HepG2 (cell line): ENCODE results near the gene WDR59. TPM values are rescaled to one million over a fixed set of nuclear protein-coding genes. Genes with fewer than 3 reads are reported as not detected.
A peak's percentile ranks its signal among the peaks of the same experiment; 100 is the strongest.

ENCODE experiments used
- ATF1 ChIP-seq: IDR thresholded peaks from 2 replicates; pipeline ENCODE4 v1.6.1; 2016; ENCODE audit warnings: mild to moderate bottlenecking, control low read depth
- DMAP1 ChIP-seq: IDR thresholded peaks from 2 replicates; pipeline ENCODE4 v1.6.1; 2016
- ELF3 ChIP-seq: IDR thresholded peaks from 2 replicates; pipeline ENCODE4 v1.6.1; 2016; ENCODE audit warnings: missing genetic modification reagents, missing compliant biosample characterization
- GATAD2A ChIP-seq: IDR thresholded peaks from 2 replicates; pipeline ENCODE4 v1.6.1; 2016
- HES4 ChIP-seq: sonication (generic); formaldehyde crosslinking; IDR thresholded peaks from 2 replicates; pipeline ENCODE4 v1.9.0; 2021; ENCODE audit warnings: mild to moderate bottlenecking, missing genetic modification reagents, borderline replicate concordance
- MED8 ChIP-seq: sonication (generic); formaldehyde crosslinking; IDR thresholded peaks from 2 replicates; pipeline ENCODE4 v1.8.1; 2023; ENCODE audit warnings: mild to moderate bottlenecking, missing genetic modification reagents; ENCODE audit not compliant: insufficient replicate concordance
- PHF5A ChIP-seq: IDR thresholded peaks from one replicate; pipeline ENCODE4 v1.6.1; 2018; ENCODE audit warnings: low read depth, missing genetic modification reagents; ENCODE audit not compliant: unreplicated experiment
- POLR2AphosphoS5 ChIP-seq: IDR thresholded peaks from 2 replicates; pipeline ENCODE4 v1.6.1; 2012; ENCODE audit warnings: low read depth, low read length
- RNF2 ChIP-seq: fragments of 450-650 bp; conservative IDR thresholded peaks from 2 replicates; pipeline ENCODE4 v1.6.1; 2016; ENCODE audit warnings: low read depth
- SALL1 ChIP-seq: sonication (generic); formaldehyde crosslinking; IDR thresholded peaks from 2 replicates; pipeline ENCODE4 v1.8.0; 2022; ENCODE audit warnings: mild to moderate bottlenecking, missing genetic modification reagents
- SIX1 ChIP-seq: sonication (generic); formaldehyde crosslinking; IDR thresholded peaks from 2 replicates; pipeline ENCODE4 v1.4.0; 2020; ENCODE audit warnings: missing genetic modification reagents, borderline replicate concordance
- SMAD9 ChIP-seq: sonication (generic); formaldehyde crosslinking; IDR thresholded peaks from 2 replicates; pipeline ENCODE4 v1.5.1; 2020; ENCODE audit warnings: mild to moderate bottlenecking, missing genetic modification reagents
- TBX3 ChIP-seq: fragments of 450-650 bp; IDR thresholded peaks from 2 replicates; pipeline ENCODE4 v1.6.1; 2017; ENCODE audit warnings: antibody characterized with exemption, mild to moderate bottlenecking, inconsistent platforms, borderline replicate concordance
- ZNF101 ChIP-seq: sonication (generic); formaldehyde crosslinking; IDR thresholded peaks from 2 replicates; pipeline ENCODE4 v1.4.0; 2020; ENCODE audit warnings: mild to moderate bottlenecking, low read depth, missing genetic modification reagents, borderline replicate concordance
- ZNF292 ChIP-seq: sonication (generic); formaldehyde crosslinking; IDR thresholded peaks from 2 replicates; pipeline ENCODE4 v1.8.1; 2022; ENCODE audit warnings: mild to moderate bottlenecking, low read depth, missing genetic modification reagents, borderline replicate concordance
- ZNF350 ChIP-seq: sonication (generic); formaldehyde crosslinking; IDR thresholded peaks from 2 replicates; pipeline ENCODE4 v1.4.0; 2020; ENCODE audit warnings: mild to moderate bottlenecking, low read depth, missing genetic modification reagents, borderline replicate concordance
- ZNF530 ChIP-seq: sonication (generic); formaldehyde crosslinking; IDR thresholded peaks from 2 replicates; pipeline ENCODE4 v1.5.0; 2020; ENCODE audit warnings: low read depth, mild to moderate bottlenecking, missing genetic modification reagents
- ZNF776 ChIP-seq: sonication (generic); formaldehyde crosslinking; IDR thresholded peaks from 2 replicates; pipeline ENCODE4 v1.4.0; 2020; ENCODE audit warnings: mild to moderate bottlenecking, missing genetic modification reagents
- polyA plus RNA-seq, 8 experiments: library from polyadenylated mRNA; depleted of rRNA in 3 of 8; stranded (reverse) in 7 of 8; unstranded in 1 of 8; fragments of >200 nt; fragmentation: Illumina TruSeq in 4 of 8; extraction: Trizol in 4 of 8; gene quantifications; 2 replicates each; pipeline versions ENCODE4 v1.2.1 to v1.2.3, GENCODE V29; 2011 to 2016; ENCODE audit warnings: low read depth in 4 of 8, missing spikeins in 1 of 8, mixed read lengths in 1 of 8; ENCODE audit not compliant: insufficient read depth in 1 of 8
- total RNA-seq, 5 experiments: library from RNA; depleted of rRNA; stranded (reverse); fragments of >200 nt; fragmentation: Illumina TruSeq; extraction: Trizol; gene quantifications; 2 replicates each; pipeline ENCODE4 v1.2.3, GENCODE V29; 2016; ENCODE audit warnings: low read depth in 1 of 5
- TF ChIP-seq, protein P1 (sequence below): IDR thresholded peaks from 2 replicates; pipeline ENCODE4 v1.6.1; 2016; ENCODE audit warnings: low read depth
- TF ChIP-seq, protein P2 (sequence below): sonication (generic); formaldehyde crosslinking; IDR thresholded peaks from 2 replicates; pipeline ENCODE4 v1.9.0; 2021; ENCODE audit warnings: missing genetic modification reagents, borderline replicate concordance
- TF ChIP-seq, protein P3 (sequence below): sonication (generic); formaldehyde crosslinking; IDR thresholded peaks from 2 replicates; pipeline ENCODE4 v1.4.0; 2020; ENCODE audit warnings: missing genetic modification reagents
- TF ChIP-seq, protein P4 (sequence below): sonication (generic); formaldehyde crosslinking; IDR thresholded peaks from 2 replicates; pipeline ENCODE4 v1.5.0; 2020; ENCODE audit warnings: mild to moderate bottlenecking, missing genetic modification reagents

The WDR59 gene
- total and polyA plus RNA-seq, 2 of the 13 experiments (the other 11 are each of a cell fraction or from before 2014, with no cell fraction given), result 65.2 to 306 TPM

DNA sequence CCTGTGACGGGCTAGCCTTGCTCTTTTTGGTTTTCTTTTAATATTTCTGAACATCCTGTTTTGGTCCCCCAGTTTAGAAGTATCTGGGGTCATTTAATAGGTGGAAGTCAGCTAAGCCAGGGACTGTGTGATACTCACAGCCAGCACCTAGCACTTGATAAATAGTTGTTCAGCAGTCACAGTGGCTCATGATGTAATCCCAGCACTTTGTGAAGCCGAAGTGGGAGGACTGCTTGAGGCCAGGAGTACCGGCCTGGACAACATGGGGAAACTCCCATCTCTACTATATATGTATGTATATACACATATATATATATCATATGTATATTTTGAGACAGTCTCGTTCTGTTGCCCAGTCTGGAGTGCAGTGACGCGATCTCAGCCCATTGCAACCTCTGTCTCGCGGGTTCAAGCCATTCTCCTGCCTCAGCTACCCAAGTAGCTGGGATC lies 12.1 kb upstream of the WDR59 start (continued):
- TF ChIP-seq, protein P1, sequence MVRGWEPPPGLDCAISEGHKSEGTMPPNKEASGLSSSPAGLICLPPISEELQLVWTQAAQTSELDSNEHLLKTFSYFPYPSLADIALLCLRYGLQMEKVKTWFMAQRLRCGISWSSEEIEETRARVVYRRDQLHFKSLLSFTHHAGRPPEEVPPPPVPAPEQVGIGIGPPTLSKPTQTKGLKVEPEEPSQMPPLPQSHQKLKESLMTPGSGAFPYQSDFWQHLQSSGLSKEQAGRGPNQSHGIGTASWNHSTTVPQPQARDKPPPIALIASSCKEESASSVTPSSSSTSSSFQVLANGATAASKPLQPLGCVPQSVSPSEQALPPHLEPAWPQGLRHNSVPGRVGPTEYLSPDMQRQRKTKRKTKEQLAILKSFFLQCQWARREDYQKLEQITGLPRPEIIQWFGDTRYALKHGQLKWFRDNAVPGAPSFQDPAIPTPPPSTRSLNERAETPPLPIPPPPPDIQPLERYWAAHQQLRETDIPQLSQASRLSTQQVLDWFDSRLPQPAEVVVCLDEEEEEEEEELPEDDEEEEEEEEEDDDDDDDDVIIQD (CRISPR knock-in tag), result peak; percentile 33; the same call in 1 of the 2 replicates
- TF ChIP-seq ZNF530 (CRISPR knock-in tag), result no peak
- TF ChIP-seq ZNF350 (CRISPR knock-in tag), result no peak
- TF ChIP-seq MED8 (CRISPR knock-in tag), result no peak
- no peak for TF ChIP-seq ZNF101 (CRISPR knock-in tag)
- peak; percentile 22; the same call in 1 of the 2 replicates for TF ChIP-seq SIX1 (CRISPR knock-in tag)
- no peak for TF ChIP-seq HES4
- TF ChIP-seq ELF3 (CRISPR knock-in tag), result peak; percentile 24; the same call in 1 of the 2 replicates
- peak; percentile 87 for TF ChIP-seq SALL1 (CRISPR knock-in tag)
- no peak for TF ChIP-seq DMAP1 (CRISPR knock-in tag)
- no peak for TF ChIP-seq PHF5A (CRISPR knock-in tag)
- TF ChIP-seq TBX3, result no peak
- peak; percentile 90 for TF ChIP-seq GATAD2A (CRISPR knock-in tag)
- TF ChIP-seq, protein P2, sequence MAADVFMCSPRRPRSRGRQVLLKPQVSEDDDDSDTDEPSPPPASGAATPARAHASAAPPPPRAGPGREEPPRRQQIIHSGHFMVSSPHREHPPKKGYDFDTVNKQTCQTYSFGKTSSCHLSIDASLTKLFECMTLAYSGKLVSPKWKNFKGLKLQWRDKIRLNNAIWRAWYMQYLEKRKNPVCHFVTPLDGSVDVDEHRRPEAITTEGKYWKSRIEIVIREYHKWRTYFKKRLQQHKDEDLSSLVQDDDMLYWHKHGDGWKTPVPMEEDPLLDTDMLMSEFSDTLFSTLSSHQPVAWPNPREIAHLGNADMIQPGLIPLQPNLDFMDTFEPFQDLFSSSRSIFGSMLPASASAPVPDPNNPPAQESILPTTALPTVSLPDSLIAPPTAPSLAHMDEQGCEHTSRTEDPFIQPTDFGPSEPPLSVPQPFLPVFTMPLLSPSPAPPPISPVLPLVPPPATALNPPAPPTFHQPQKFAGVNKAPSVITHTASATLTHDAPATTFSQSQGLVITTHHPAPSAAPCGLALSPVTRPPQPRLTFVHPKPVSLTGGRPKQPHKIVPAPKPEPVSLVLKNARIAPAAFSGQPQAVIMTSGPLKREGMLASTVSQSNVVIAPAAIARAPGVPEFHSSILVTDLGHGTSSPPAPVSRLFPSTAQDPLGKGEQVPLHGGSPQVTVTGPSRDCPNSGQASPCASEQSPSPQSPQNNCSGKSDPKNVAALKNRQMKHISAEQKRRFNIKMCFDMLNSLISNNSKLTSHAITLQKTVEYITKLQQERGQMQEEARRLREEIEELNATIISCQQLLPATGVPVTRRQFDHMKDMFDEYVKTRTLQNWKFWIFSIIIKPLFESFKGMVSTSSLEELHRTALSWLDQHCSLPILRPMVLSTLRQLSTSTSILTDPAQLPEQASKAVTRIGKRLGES, result no peak
- TF ChIP-seq, protein P3, sequence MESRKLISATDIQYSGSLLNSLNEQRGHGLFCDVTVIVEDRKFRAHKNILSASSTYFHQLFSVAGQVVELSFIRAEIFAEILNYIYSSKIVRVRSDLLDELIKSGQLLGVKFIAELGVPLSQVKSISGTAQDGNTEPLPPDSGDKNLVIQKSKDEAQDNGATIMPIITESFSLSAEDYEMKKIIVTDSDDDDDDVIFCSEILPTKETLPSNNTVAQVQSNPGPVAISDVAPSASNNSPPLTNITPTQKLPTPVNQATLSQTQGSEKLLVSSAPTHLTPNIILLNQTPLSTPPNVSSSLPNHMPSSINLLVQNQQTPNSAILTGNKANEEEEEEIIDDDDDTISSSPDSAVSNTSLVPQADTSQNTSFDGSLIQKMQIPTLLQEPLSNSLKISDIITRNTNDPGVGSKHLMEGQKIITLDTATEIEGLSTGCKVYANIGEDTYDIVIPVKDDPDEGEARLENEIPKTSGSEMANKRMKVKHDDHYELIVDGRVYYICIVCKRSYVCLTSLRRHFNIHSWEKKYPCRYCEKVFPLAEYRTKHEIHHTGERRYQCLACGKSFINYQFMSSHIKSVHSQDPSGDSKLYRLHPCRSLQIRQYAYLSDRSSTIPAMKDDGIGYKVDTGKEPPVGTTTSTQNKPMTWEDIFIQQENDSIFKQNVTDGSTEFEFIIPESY (CRISPR knock-in tag), result no peak
- TF ChIP-seq SMAD9 (CRISPR knock-in tag), result no peak
- peak; percentile 25; the same call in 1 of the 2 replicates for TF ChIP-seq POLR2AphosphoS5
- TF ChIP-seq, protein P4, sequence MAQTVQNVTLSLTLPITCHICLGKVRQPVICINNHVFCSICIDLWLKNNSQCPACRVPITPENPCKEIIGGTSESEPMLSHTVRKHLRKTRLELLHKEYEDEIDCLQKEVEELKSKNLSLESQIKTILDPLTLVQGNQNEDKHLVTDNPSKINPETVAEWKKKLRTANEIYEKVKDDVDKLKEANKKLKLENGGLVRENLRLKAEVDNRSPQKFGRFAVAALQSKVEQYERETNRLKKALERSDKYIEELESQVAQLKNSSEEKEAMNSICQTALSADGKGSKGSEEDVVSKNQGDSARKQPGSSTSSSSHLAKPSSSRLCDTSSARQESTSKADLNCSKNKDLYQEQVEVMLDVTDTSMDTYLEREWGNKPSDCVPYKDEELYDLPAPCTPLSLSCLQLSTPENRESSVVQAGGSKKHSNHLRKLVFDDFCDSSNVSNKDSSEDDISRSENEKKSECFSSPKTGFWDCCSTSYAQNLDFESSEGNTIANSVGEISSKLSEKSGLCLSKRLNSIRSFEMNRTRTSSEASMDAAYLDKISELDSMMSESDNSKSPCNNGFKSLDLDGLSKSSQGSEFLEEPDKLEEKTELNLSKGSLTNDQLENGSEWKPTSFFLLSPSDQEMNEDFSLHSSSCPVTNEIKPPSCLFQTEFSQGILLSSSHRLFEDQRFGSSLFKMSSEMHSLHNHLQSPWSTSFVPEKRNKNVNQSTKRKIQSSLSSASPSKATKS, result no peak
- TF ChIP-seq RNF2, result no peak
- TF ChIP-seq ATF1 (CRISPR knock-in tag), result no peak
- no peak for TF ChIP-seq ZNF776
- peak; percentile 82; the same call in 1 of the 2 replicates for TF ChIP-seq ZNF292 (CRISPR knock-in tag)
